Stimulated activated effector memory CD8-positive, alpha-beta T cell treated with anti-CD3 and anti-CD28 coated beads, Interleukin-12 subunit alpha, Interleukin-12 subunit beta, amount 100 ng/mL, for 72 hours (primary cell): Measurements from ENCODE around the gene QSOX2.

Source experiments
- ATAC-seq: fragments of 150-1000 bp; cut with Tn5 transposase; 2 replicates; pipeline ENCODE4 v1.10.0; 2021
- DNase-seq, 2 donors: peaks; one replicate each; pipeline ENCODE4 v3.0.0; 2021 to 2022; ENCODE audit warnings: low spot score in 2 of 2
- H3K27ac Mint-ChIP-seq: one replicate; pipeline ENCODE4 v1.8.0; 2022; ENCODE audit warnings: mild to moderate bottlenecking, mixed read lengths
- H3K36me3 Mint-ChIP-seq: one replicate; pipeline ENCODE4 v1.8.0; 2022; ENCODE audit warnings: mild to moderate bottlenecking, mixed read lengths
- H3K4me1 Mint-ChIP-seq: one replicate; pipeline ENCODE4 v1.8.0; 2022; ENCODE audit warnings: mixed read lengths
- H3K4me3 Mint-ChIP-seq: one replicate; pipeline ENCODE4 v1.8.0; 2022; ENCODE audit warnings: mild to moderate bottlenecking, mixed read lengths
- H3K9me3 Mint-ChIP-seq: one replicate; pipeline ENCODE4 v1.8.0; 2022; ENCODE audit warnings: mixed read lengths

QSOX2 gene, protein sequence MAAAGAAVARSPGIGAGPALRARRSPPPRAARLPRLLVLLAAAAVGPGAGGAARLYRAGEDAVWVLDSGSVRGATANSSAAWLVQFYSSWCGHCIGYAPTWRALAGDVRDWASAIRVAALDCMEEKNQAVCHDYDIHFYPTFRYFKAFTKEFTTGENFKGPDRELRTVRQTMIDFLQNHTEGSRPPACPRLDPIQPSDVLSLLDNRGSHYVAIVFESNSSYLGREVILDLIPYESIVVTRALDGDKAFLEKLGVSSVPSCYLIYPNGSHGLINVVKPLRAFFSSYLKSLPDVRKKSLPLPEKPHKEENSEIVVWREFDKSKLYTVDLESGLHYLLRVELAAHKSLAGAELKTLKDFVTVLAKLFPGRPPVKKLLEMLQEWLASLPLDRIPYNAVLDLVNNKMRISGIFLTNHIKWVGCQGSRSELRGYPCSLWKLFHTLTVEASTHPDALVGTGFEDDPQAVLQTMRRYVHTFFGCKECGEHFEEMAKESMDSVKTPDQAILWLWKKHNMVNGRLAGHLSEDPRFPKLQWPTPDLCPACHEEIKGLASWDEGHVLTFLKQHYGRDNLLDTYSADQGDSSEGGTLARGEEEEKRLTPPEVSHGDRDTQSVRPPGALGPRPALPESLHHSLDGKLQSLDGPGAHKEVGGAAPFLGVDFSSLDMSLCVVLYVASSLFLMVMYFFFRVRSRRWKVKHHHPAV

DNA sequence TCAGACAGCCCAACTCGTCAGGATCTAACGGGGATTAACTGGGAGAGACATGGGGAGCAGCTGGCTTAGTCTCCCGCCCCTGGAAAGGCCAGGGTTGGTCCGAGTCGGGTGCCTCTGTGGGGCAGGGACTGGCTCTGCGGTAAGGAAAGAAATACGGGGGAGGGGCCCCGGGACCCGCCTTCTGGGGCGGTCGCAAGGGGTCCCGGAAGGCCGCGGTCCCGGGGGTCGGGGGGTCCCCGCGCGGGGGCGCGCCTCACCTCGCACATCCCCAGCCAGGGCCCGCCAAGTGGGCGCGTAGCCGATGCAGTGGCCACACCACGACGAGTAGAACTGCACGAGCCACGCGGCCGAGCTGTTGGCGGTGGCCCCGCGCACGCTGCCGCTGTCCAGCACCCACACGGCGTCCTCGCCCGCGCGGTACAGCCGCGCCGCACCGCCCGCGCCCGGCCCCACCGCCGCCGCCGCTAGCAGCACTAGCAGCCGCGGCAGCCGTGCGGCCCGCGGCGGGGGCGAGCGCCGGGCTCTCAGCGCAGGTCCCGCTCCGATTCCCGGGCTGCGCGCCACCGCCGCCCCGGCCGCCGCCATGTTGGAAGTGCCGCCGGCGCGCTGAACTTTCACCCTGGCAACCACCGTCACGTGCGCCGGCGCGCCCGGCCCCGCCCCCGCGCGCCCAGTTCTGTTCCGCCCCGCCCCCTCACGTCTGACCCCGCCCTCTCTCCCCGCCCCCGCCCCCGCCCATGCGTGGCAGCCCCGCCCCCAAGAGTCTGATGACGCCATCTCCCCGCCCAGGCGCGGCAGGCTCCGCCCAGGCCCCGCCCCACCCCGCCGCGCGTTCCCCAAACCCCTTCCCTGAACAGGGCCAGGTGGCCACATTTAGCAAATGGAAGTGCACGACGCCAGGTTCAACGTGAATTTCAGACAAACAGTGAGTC, at the start of gene QSOX2:
Gene QSOX2 (minus strand): TSS at position 594 of the 932 bp plus-strand sequence. CDS start 9 bp downstream, at position 585.
- peaks cover 36% of the 10 kb centered on the region for H3K4me1 Mint-ChIP-seq
- peak within 1 kb of the TSS; percentile 82 for H3K27ac Mint-ChIP-seq
- no peaks in the 10 kb centered on the region for H3K9me3 Mint-ChIP-seq
- H3K36me3 Mint-ChIP-seq, result peaks cover 7% of the 10 kb centered on the region
- ATAC-seq (peak; percentile 70), DNase-seq (peak; percentile 76 to 87)
- H3K4me3 Mint-ChIP-seq, result peak within 1 kb of the TSS; percentile 89

DNA sequence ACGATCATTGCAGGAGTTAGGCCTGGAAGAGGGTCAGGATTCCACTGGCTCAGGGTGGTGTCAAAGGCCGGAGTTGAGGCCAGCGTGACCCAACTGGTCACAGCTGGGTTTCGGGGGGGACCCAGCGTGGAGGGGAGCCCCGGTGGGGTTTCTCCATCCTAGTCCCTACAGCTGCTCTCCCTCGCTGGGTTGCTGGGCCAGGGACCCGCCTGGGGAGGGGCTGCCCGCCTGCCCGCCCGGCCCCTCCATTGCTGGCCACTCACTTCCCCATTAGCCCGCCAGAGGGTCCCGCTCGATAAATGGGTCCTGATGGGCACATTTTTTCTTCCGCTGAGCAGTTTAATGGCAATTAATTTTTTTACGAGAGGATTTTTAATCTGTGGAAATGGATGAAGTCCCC, 49.4 kb upstream of the QSOX2 start:
- DNase-seq, result no peak
- no peak overlapping the region for H3K4me3 Mint-ChIP-seq
- no peak overlapping the region for H3K27ac Mint-ChIP-seq
- H3K9me3 Mint-ChIP-seq, result no peaks in the 10 kb centered on the region
- peaks cover 5% of the 10 kb centered on the region for H3K4me1 Mint-ChIP-seq
- no peak for ATAC-seq
- no peaks in the 10 kb centered on the region for H3K36me3 Mint-ChIP-seq

DNA sequence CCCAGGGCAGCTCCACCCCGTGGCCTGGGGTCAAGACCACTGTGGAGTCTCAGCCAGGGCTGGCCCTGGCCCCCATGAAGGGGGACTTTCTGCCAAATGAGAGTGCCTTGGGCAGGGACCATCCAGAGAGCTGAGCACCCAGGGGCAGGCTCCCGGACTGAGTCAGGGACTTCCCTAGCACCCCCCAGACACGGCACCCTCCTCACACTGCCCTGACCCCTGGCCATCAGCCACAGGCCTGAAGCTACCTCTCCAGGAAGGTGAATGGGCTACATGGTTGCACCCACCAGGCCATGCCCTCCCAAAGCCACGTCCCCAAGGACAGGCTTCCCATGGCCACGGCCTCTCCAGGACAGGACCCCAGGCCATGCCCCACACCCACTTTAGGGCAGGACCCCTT, 48.8 kb upstream of the QSOX2 start:
- Mint-ChIP-seq H3K9me3 (no peaks in the 10 kb centered on the region), H3K36me3 (no peaks in the 10 kb centered on the region), H3K4me3 (no peak overlapping the region), H3K27ac (no peak overlapping the region), H3K4me1 (peaks cover 5% of the 10 kb centered on the region)
- DNase-seq (no peak), ATAC-seq (no peak)

DNA sequence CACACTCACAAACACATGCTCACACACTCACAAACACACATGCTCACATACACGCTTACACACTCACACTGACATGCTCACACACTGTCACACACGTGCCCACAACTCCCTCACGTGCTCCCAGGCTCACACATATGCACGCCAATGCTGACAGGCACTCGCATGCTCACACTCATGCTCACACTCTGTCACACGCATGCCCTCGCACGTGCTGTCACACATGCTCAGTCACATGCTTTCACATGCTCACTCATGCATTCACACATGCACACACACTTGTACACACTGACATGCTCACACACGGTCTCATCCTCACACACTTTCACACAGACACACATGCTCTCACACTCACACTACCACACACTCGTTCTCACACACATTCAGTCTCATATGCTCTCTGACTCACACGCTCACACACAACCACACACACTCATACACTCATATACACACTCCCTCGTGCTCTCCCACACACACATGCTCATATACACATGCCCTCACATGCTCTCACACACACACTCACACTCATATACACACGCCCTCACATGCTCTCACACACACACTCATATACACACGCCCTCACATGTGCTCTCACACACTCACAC, 48.0 kb upstream of the QSOX2 start:
- no peaks in the 10 kb centered on the region for H3K9me3 Mint-ChIP-seq
- ATAC-seq (no peak), DNase-seq (no peak)
- no peak overlapping the region for H3K27ac Mint-ChIP-seq
- no peak overlapping the region for H3K4me3 Mint-ChIP-seq
- peaks cover 4% of the 10 kb centered on the region for H3K4me1 Mint-ChIP-seq
- H3K36me3 Mint-ChIP-seq, result no peaks in the 10 kb centered on the region

DNA sequence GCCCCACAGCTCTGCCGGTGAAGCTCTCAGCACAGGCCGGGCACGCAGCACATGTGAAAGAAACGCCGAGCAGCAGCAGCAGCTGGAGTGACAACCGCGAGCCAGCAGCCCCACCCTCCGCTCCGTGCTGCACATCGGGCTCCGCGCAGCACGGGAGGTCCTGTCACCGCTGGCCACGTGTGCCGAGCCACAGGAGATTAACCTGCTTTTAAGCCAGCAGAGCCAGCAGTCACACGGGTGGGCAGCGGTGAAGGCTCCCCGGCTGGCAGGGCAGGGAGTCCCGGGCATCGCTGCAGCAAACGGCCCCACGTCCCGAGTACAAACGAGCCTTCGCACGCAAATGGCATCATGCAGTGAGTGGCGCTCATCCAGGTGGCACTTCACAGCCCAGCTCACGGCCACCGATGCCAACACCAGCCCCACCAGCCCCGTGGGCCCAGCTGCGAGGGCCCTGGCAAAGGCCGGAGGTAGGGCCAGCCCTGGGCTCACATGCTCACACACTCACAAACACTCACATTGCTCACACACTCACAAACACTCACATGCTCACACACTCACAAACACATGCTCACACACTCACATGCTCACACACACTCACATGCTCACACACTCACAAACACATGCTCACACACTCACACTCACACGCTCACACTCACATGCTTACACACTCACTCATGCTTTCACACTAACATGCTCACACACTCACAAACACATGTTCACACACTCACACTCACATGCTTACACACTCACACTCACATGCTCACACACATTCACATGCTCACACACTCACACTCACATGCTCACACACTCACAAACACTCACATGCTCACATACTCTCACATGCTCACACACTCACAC, 47.2 kb upstream of the QSOX2 start:
- Mint-ChIP-seq H3K27ac (no peak overlapping the region), H3K9me3 (no peaks in the 10 kb centered on the region), H3K4me3 (no peak overlapping the region), H3K4me1 (no peaks in the 10 kb centered on the region), H3K36me3 (no peaks in the 10 kb centered on the region)
- no peak for DNase-seq
- ATAC-seq, result no peak

DNA sequence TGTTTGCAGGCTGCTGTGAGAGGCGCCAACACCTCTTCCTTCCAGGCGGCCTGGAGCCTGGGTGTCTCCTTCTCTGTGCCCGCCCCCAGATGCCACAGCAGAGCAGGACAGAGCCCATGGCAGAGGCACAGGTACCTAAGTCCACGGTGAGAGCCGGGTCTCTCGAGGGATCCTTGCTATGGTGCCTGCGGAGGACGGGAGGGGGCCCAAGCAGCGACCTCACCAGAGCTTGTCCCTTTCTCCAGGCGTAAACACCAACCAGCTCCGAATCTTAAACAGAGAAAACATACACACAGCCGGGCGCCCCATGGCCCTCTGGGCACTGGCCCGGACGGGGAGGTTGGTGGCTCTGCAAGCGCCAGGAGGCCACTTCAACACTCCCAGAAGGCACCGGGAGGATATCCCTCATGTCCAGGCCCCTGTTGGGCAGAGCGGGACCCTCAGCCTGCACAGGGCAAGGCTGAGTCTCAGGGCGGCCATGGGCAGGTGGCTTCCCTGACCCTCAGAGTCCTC, 46.5 kb upstream of the QSOX2 start:
- Mint-ChIP-seq H3K27ac (no peak overlapping the region), H3K4me1 (no peaks in the 10 kb centered on the region), H3K9me3 (no peaks in the 10 kb centered on the region), H3K36me3 (no peaks in the 10 kb centered on the region), H3K4me3 (no peak overlapping the region)
- DNase-seq (no peak), ATAC-seq (no peak)

DNA sequence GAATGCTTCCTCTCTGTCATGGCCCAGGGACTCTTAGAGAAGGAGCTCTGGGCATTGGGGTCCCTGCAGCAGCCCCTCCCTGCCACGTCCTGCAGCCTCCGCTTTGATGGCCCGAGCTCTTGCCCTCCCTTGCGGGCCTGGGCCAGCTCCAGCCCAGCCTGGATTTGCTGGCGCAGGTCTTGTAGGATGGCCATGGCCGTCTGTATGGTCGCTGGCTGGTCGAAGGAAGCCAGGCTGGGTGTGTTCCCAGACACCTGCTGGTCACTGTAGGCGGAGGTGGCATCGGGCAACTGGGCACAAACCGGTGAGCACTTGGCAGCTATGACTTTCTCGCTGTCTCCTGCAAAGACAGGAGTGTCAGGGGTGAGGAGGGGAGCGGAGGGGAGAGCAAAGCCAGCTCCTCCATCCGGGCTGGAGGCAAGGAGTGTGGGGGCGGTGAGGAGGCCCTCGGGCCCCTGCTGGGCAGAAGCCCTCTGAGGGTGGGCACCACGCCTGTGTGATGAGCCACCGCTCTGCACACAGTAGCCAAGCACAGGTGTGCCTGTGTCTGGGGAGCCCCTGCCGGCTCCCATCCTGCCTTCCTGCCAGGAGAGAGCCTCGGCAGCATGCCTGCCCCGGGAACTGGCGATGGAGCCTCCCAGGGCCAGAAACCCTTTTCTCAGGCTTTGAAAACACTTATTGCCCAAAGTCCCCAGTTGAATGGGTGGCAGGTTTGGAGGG, 45.9 kb upstream of the QSOX2 start:
- no peak for DNase-seq
- Mint-ChIP-seq H3K9me3 (no peaks in the 10 kb centered on the region), H3K4me3 (no peak overlapping the region), H3K4me1 (no peaks in the 10 kb centered on the region), H3K27ac (no peak overlapping the region), H3K36me3 (no peaks in the 10 kb centered on the region)
- no peak for ATAC-seq

DNA sequence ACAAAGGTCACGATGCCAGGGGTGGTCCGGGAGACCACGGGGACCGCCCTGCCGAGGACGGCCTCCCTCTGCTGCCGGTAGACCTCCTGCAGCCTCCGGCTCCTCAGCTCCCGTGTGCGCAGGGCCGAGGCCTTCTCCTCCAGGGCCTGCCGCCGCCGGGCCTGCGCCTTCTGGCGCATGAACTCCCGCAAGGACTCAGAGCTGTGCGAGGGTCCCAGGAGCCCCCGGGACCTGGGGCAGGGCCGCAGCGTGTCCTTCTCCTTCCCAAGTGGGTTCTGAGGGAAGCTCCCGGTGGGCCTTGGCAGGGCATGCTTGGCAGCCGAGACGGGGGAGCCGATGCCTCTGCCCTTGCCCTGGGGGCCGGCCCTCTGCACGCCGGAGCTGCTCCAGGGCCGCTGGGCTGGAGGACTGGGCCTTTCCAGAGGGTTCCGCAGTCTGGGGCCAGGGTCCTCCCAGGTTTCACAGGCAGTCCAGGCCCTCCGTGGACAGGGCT, 44.9 kb upstream of the QSOX2 start:
- no peak for DNase-seq
- H3K36me3 Mint-ChIP-seq, result no peaks in the 10 kb centered on the region
- ATAC-seq, result no peak
- no peak overlapping the region for H3K4me3 Mint-ChIP-seq
- H3K27ac Mint-ChIP-seq, result no peak overlapping the region
- no peaks in the 10 kb centered on the region for H3K4me1 Mint-ChIP-seq
- H3K9me3 Mint-ChIP-seq, result no peaks in the 10 kb centered on the region

DNA sequence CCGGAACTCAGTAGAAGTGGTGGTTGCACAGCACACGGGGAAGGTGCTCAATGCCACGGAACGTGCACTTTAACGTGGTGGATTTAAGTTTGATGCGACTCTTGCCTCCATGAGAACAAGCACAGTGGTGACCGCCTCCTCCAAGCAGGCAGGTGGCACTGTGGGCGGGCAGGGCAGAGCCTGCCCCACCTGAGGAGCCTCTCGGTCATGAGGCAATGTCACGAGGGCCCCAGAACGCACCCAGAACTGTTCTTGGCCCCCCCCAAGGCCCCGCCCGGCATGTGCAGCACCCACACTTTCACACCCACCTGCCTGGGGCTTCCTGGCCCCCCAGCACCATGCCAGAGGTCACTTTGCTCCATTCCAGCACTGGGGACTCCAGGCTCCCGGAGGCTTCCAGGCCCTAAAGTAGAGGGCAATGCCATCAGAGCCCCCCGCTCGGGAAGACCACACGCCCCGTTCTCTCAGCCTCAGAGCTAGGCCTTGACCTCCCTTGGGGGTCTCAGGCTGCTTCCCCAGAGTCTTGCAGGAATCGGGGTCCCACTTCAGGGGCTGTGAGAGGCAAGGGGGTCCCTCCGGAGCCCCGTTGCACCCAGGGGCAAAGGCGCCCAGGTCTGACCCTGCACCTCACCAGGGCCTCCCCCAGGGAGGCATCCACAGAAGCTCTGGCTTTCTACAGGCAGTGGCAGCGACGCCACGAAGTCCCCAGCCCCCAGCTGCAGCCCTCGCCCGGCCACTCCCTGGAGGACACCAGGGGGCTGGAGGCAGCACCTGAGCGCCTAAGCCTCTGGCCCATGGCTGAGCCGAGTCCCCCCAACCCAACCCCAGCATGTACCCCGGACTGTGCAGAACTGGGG, 44.3 kb upstream of the QSOX2 start:
- no peak for DNase-seq
- H3K36me3 Mint-ChIP-seq, result no peaks in the 10 kb centered on the region
- no peak overlapping the region for H3K4me3 Mint-ChIP-seq
- H3K9me3 Mint-ChIP-seq, result no peaks in the 10 kb centered on the region
- no peak for ATAC-seq
- no peaks in the 10 kb centered on the region for H3K4me1 Mint-ChIP-seq
- no peak overlapping the region for H3K27ac Mint-ChIP-seq

DNA sequence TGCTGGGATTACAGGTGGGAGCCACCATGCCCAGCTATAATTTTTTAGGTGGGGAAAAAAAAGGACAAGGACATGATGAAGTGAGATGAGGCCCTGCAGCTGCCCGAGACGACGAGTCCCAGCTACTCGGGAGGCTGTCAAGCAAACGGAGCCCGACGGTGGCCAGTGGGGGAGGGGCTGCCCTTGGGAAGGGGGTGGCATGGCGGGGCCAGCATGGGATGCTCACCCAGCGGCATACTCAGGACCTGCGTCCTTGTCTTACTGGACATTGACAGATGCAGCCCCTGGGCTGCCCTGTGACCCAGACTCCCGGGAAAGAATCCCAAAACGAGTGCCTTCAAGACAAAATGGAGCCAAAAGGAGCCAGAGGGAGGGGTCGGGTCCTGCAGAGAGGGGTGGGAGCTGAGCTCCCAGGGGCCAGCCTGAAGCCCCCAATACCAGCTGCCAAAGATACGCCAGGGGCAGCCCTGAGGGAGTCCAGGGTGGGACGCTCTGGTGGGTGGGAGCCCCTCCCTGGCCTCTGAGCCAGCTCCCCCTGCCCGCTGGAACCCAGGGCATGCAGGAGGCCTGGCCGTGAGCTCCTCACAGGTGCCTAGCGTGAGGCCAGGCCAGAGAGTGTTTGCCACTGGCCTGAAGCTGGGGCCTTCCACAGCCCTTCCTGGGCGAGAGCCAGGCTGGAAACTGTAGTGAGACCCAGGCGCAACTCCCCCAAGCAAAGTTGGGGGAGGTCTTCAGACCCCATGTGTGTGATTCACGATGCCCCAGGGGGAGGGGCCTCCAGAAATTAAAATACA, 42.5 kb upstream of the QSOX2 start:
- no peak overlapping the region for H3K27ac Mint-ChIP-seq
- ATAC-seq (no peak), DNase-seq (no peak)
- peaks cover 6% of the 10 kb centered on the region for H3K4me1 Mint-ChIP-seq
- H3K36me3 Mint-ChIP-seq, result no peaks in the 10 kb centered on the region
- no peak overlapping the region for H3K4me3 Mint-ChIP-seq
- H3K9me3 Mint-ChIP-seq, result no peaks in the 10 kb centered on the region

DNA sequence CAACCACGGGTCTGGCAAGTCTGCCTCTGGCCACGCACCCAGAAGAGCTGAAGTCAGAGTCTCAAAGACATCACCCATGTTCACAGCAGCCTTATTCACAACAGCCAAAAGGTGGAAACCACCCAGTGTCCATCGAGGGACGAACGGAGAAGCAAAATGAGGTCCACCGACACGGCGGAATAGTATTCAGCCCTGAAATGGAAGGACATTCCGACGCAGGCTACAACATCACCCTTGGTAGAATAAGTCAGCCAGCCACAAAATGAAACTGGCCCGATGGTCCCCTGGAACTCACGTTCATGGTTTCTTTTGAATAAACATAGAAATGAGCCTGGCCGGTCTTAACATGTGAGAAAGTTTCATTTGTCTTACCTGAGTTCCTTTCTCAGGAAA, 41.4 kb upstream of the QSOX2 start:
- ATAC-seq (no peak), DNase-seq (no peak)
- no peak overlapping the region for H3K4me3 Mint-ChIP-seq
- H3K27ac Mint-ChIP-seq, result no peak overlapping the region
- H3K36me3 Mint-ChIP-seq, result no peaks in the 10 kb centered on the region
- H3K4me1 Mint-ChIP-seq, result peaks cover 6% of the 10 kb centered on the region
- no peaks in the 10 kb centered on the region for H3K9me3 Mint-ChIP-seq

DNA sequence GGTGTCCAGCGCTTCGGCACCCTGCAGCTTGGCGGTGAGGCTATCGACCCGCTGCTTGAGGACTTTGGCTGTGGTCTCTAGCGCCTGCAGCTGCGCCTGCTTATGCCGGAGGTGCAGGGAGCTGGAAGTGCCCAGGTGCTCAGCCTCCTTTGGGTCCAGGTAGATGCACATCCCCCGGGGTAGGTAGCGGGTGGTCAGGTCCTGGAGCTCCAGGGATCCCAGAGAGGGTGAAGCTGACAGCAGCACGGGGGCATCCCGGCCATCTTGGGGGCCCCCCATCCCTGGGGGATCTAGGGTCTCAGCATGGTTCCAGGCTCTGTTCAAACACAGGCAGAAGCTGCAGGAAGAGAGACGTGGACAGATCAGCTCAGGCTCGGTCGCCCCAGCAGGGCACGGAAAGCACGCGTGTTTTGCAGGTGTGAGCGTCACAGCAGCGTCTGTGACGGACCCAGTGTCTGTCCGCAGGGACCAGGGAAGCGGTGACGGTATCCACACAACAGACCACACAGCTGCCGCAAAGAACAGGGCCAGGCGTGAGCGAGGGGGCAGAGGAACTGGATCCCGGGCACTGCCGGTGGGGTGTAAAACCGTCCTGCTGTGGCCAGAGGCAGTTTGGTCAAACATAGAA, 40.9 kb upstream of the QSOX2 start:
- H3K4me3 Mint-ChIP-seq, result no peak overlapping the region
- no peaks in the 10 kb centered on the region for H3K9me3 Mint-ChIP-seq
- ATAC-seq, result no peak
- H3K4me1 Mint-ChIP-seq, result peaks cover 6% of the 10 kb centered on the region
- no peak overlapping the region for H3K27ac Mint-ChIP-seq
- no peaks in the 10 kb centered on the region for H3K36me3 Mint-ChIP-seq
- DNase-seq, result no peak
